Activated CD8-positive, alpha-beta memory T cell treated with anti-CD3 and anti-CD28 coated beads for 1 hour (primary cell): Measurements from ENCODE around the gene ORM2.

Experiments
- DNase-seq, 2 donors: peaks; one replicate each; pipeline ENCODE4 v3.0.0-alpha.2; 2020; ENCODE audit warnings: low read depth in 1 of 2; ENCODE audit errors: extremely low read depth in 1 of 2

Gene ORM2

DNA sequence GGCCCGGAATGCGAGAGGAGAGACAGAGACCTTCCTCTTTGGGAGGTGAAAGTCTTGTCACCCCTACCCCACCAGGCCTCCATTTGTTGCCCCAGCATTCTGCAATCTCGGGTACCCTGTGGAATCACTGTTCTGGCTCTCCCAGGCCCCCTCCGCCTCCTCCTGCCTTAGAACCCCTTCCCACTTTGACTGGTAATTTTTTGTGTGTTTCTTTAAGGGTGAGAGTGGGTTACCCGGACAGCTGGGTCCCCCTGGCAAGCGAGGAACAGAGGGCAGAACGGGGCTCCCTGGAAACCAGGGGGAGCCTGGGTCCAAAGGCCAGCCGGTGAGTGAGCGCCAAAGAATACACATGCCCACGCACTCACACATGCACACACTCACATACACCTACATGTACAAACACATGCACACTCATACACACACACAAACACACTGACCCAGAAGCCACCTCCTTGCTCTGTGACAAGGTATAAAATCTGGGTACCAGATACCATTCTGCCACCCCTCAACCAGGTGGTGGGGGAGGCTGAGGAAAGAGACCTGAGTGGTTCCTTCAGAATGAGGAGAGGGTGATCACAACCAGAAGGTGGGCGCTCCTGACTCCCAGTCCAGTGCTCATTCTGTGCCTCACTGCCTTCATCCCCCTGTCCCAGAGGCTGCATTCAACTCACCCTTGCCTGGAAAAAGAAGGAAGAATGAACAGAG, 37.6 kb upstream of the ORM2 start:
- no peak for DNase-seq

DNA sequence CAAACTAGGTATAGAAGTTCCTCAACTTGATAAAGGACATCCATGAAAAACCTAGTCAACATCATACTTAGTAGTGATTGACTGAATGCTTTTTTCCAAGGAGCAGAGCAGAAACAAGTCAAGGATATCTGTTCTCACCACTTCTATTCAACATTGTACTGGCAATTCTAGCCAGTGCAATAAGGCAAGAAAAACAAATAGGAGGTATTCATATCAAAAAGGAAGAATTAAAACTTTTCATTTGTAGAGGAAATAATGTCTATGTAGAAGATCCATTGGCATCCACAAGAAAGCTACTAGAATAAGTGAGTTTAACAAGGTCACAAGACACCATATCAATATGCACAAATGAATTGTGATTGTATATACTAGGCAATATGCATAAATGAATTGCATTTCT, 35.0 kb upstream of the ORM2 start:
- no peak for DNase-seq

DNA sequence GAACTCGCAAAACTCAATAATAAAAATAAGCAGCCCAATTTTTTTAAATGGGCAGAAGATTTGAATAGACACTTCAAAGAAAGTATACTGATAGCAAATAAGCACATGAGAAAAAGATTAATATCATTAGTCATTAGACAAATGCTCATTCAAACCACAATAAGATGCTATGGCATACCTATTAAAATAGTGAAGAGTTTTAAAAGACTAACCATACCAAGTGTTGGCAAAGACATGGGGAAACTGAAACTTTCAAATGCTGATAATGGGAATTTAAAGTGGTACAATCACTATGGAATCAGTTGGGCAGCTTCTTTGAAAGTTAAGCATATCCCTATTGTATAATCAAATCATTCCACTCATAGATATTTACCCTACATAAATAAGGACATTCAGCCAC, 33.3 kb upstream of the ORM2 start:
- DNase-seq: no peak

DNA sequence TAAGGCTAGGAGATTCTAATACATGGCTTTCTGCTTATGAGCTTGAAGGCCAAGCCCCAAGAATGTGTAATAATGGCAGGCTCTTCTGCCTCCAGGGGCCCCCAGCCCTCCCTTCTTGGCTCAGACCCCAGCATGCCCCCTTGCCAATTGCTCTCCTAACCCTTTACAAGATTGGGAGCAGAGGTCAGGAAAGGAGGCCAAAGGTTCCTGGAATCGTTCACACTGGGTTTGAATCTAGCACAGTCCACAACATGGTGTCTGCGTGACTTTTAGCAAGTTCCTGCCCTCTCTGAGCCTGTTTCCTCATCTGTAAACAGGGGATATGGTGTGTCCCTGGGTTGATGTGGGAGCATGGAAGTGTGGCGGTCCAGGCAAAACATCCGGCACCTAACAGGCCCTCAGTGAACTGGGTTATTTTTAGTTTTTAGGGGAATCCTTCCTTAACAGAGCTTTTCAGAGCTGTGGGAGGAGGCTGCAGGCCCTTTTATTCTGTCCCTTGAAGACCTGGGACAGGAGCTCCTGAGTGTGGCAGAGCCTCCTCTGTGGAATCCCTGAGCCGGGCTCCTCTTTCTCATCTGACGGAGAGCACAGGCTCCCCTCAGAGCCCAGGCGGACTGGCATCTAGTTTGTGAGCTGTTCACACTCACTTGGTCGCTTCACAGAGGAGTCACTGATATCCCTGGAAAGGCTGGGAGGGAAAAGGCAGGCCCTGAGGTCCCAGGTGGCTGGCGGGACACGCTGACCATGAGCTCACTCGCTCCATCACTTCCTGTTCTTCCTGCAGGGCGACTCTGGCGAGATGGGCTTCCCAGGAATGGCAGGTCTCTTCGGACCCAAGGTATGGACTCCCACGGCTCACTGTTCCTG, 30.1 kb upstream of the ORM2 start:
- DNase-seq: no peak

DNA sequence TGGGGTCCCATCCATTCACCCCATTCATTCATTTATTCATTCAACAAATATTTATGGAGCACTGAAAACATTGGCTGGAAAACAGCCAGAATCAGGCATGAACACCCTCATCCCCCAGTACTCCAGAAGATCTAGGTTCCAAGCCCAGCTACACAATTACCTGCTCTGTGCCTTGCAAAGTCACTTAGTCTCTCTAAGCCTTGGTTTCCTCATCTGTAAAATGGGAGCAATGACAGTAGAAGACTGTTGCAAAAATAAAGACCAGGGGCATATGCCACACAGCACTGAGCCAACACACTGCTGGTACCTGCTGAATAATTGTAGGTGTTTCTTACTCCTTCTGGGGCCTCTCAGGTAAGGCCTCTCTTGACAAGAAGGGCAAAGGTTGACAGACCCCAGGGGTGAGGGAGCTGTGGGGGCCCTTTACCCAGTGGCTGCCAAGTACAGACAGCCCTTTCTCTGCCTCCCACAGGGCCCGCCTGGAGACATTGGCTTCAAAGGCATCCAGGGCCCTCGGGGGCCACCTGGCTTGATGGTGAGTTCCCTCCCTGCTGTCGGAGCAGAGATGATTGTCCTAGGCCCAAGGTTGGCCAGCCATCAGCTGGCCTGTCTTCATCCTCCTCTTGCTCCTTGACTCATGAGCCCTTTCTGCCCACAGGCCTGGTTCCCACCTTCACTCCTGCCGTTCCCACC, 29.4 kb upstream of the ORM2 start:
- no peak for DNase-seq

DNA sequence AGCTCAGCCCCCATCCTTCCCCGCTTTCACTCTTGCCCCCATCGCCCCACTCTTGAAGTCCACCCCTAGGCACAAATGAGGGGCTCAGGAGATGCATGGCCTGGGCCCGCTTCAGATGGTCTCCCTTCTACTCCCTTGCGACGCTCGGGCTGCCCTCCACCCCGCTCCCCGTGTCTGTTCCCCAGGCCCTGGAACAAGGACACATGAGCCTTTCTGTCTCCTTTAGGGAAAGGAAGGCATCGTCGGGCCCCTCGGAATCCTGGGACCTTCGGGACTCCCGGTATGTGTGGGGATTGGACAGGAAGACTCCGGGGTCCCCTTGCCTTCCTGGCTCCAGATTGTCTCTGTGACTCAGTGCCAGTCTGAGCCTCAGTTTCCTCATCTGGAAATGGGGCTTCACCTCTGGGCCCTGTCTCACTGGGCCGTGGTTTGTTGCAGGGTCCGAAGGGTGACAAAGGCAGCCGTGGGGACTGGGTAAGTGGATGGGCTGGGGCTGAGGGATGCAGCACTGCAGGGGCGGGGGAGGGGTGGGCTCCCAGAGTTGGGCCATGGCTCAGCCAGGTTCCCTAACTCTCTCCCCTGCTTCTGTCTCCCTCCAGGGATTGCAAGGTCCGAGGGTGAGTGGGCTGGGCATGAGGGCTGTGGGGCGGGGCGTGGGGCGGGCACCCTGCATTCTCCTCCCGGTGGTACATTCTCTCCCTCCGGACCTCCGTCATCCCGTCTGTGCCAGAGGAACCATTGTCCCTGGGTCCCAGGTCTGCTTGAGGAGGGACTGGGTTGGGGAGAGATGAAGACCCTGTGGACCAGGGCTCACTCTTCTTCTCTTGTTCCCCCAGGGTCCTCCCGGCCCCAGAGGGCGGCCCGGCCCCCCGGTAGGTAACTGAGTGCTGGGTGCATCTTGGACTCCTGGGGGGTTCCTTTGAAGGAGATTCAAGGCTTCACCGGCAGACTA, 28.5 kb upstream of the ORM2 start:
- DNase-seq: no peak

DNA sequence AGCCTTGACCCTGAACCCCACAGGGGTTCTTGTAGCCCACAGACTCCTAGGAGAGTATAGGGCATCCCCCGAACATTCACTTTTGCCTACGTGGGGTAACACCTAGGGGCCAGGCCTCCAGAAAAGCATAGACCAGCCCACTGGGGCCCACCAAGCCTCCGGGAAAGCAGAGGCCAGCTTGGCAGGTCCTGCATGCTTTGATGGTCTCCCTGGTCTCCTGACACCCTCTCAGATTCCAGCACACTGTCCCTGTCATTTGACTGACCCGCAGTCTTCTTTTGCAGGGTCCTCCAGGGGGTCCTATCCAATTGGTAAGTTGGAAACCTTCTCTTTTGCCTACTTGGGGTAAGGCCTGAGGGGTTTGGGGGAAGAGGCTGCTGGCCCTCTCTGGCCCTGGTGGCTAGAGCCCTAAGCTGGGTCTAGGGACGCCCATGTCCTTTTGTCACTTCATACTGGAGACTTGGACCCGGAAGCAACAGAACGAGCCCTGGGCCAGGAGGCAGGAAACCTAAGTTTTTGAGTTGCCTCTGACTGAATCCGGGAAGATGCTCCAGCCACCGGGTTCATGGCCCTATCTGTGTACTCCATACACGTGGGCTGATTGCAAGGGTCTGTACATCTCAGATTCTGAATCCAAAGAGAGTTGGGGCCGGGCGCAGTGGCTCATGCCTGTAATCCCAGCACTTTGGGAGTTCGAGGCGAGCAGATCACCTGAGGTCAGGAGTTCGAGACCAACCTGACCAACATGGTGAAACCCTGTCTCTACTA, 27.7 kb upstream of the ORM2 start:
- DNase-seq: no peak

DNA sequence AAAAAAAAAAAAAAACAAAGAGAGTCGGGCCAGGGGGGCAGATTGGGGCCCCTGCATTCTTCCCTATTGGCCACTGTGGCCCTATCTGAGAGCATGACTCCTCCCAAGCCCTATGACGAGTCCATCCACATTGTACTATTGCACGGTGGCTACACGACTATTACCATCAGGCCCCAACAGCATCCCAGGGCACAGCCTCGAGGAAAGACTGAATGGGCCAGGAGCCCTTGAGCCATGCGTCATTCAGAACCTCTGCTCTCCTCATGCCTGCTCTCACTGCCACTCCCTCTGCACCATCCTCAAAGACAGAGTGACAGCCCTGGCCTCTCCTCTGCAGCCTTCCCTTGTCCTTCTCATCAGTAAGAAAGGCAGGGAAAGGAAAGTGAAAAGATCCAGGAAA, 26.9 kb upstream of the ORM2 start:
- no peak for DNase-seq

DNA sequence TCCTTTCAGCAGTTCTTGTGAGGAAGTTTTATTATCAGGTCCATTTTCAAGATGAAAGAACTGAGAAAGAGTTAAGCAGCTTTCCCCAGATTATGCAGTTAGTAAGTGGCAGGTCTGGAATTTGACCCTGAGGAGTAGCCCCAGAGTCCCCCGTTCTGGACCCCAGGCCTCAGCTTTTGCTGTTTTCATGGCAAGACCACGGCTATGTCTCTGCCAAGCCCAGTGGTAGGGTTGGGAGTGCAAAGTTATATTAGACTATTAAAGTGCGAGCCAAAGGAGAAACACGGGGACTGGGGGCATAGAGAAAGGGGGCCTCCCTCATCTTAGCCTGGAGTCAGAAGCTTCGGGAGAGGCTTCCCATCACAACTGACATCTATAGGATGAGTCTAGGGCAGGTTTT, 26.1 kb upstream of the ORM2 start:
- DNase-seq: no peak

DNA sequence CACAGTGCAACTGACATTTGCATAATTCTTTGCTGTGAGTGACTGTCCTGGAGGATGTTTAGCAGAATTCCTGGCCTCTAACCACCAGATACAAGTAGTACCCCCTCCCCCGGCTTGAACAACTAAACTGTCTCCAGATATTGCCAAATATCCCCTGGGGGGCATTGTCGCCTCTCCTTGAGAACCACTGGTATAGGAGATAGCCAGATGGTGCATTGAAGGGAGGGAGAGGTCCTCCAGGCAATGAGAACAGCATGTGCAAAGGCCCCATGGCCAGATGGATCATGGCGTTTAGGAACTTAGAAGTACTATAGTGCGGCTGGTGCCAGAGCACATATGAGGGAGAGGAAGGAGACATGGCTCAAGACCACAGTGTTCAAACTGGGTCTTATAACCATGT, 25.7 kb upstream of the ORM2 start:
- DNase-seq: no peak

DNA sequence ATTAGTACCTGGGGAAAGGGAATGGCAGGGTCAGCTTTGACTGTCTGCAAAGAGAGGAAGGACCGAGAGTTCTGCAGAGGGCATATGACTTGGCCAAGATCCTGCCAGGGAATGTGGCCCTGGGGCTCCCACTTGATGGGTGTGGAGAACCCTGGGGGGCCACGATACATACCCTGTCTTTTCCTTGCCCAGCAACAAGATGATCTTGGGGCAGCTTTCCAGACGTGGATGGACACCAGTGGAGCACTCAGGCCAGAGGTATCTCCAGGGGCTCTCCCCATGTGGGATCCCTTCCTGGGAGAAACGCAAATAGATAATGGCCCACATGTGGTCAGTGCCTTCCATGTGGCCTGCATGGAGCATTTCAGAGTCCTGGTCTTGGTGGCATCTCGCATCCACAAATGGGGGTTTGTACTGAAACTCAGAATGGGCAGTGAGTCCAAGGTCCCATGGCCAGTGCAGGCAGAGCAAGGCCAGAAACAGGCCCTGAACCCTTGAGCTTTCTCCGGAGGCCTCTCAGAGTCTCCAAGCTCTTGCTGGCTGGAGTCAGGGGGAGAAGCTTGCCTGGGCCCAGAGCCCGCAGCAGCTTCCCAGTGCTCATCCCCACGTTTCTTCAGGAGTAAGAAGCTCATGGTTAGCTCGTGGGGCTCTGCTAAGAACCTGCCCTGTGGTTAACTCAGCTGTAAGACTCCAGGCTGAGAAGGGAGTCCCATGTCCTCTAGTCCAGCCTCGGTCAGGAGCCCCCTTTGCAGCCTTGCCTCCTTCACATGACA, 25.1 kb upstream of the ORM2 start:
- DNase-seq: no peak

DNA sequence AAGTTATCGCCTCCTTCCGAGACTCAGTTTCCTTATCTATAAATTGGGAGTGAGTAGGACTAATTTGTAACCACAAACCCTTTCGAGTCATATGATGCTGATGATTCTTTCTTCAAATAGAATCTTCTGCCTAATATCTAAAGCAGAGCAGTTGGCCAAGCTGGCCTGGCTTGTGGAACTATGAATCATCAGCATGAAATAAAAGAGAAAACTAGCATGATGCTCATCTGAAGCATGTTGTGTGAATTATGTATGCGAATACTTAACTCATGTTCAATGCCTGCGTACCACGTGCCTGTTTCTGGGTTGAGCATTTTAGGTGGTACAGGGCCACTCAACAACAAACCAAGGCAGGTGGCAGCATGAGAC, 21.8 kb upstream of the ORM2 start:
- DNase-seq: no peak

DNA sequence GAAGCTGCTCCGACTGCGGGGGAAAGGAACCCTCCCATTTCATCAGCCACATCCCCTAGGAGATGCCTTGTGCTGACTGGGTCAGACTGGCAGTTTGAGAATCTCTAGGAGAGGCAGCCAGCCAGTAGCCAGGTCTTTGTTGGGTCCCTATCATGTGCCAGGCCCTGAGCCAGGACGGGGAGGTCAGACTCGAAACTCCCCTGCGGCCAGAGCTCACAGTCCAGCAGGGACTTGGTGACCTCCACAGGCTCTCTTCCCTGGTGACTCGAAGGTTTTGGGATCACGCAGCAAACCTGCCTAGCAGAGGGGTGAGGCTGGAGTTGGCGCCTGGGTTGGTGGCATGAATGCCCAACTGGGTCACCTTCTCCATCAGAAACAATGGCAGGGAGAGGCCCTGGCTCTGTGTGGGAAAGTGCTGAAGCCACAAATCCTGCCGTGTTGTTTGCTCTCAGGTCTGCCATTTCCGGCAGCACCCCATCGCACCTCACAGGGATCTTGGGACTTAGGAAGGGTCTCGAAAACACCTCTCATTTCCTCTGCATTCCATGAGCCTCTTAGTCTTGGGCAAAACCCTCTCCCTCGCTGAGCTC, 21.2 kb upstream of the ORM2 start:
- no peak for DNase-seq

DNA sequence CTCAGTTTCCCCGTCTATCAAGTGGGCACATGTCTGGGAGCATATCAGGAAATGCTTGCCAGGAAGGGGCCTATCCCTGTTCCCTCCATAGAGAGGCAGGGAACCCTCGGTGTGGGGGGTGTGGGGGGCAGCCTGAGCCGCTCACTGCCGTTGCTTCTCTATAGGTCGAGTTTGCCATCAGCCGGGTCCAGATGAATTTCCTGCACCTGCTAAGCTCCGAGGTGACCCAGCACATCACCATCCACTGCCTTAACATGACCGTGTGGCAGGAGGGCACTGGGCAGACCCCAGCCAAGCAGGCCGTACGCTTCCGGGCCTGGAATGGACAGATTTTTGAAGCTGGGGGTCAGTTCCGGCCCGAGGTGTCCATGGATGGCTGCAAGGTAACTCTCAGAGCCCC, 20.6 kb upstream of the ORM2 start:
- no peak for DNase-seq

DNA sequence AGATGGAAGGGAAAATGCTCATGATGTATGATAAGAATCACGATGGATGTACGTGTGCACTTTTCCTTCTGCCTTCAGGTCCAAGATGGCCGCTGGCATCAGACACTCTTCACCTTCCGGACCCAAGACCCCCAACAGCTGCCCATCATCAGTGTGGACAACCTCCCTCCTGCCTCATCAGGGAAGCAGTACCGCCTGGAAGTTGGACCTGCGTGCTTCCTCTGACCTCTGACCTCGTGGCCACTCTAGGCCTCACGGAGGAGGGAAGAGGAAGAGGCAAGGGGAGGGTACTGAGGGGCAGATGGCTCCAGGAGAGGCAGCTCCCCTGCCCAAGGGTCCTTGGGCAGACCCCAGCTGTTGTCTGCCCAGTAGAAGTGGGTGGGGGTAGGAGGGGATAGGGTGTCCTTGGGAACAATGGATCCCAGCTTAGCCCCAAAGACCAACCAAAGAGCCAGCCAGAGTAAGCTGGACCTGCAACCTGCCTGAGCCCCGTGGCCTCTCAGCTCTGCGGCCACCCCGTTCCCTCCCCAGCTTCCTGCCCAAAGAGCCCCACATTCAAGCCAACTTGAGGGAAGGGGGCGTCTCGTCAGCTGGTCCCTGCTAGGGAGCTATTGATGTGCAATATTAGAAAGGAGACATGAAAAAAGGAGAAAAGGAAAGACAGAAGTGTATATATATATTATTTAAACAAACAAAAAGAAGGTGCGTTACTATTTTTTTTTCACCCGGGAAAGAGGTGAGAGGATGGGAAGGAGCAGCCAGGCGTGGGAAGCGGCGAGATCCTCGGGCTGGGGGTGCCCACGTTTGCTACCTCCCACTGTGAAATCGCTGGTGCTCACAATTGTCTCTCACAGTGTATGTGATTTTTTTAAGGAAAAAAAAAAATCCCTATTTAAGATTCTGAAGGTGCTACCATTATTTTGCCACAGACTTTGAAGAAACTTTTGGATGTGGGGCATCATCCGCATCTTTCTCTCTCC, 18.9 kb upstream of the ORM2 start:
- DNase-seq: no peak

DNA sequence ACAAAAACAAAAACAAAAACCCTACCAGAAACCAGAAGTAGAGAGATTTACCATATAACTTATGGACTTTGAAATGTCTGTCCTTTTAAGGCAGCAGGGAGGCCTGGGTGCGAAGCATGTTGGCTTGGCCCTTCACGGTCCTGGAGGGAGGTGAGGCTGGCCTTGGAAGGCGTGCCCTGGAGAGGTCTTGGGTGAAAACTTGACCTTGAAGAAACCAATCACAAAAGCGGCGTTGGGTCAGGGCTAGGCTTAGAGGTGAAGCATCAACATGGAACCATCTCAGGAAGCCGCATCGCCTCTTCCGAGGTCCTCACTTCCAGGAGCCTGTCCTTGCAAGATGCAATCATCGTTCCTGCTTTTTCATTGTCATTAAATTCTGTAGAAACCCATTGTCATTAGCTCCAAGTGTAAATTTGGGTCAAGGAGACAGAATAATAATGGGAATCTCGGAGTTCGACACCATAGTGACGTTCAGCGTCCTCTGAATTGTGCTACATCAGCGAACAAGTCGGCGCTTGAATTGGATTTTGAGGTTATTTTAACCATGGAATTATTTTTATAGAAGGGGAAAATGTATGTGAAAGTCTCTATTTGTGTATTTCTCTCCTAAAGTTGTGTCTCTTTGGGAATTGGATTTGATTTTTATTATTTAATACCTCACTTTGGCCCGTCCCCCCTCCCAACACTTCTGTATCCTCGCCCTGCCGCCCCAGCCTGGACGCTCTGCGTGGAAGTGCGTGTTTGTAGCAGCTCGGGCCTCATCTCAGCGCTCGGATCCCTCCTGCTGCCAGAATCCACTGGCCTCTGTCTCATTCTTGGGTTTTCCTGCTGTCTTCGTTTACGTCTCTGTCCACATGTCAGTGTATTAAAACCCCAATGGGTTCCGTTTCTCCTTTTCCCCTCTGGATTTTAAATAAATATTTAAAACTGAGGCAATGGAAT, 17.8 kb upstream of the ORM2 start:
- DNase-seq: no peak

DNA sequence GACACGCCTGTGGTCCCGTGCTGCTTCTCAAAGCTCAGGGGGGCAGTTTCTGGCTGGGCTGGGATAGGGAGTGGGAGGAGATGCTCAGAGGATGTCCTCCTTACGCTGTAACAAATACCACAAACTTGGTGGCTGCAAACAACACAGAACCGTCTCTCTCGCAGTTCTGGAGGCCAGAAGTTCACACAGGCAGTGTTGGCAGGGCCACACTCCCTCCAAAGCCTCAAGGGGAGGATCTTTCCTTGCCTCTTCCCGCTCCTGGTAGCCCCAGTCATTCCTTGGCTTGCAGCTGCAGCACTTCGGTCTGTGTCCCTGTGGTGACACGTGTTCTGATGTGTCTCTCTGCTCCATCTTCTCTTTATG, 17.2 kb upstream of the ORM2 start:
- no peak for DNase-seq
